Natural killer cell (primary cell): ENCODE measurements around the gene HEPACAM. TPM values are rescaled to one million over a fixed set of nuclear protein-coding genes. Genes with fewer than 3 reads are reported as not detected.

Source experiments
- ATAC-seq, 3 donors: fragments of 150-1000 bp in 2 of 3; fragments of 200-7000 bp in 1 of 3; cut with Tn5 transposase; 1 replicate in 1 of 3; 2 replicates in 2 of 3; pipeline ENCODE4 v1.10.0; 2021; ENCODE audit warnings: mild to moderate bottlenecking in 2 of 3, moderate library complexity in 2 of 3
- DNase-seq, 2 donors: peaks; one replicate each; pipeline versions ENCODE4 v3.0.0 to v3.0.0-alpha.2; 2013 to 2021; ENCODE audit warnings: mixed read lengths in 1 of 2
- H3K27ac ChIP-seq: one replicate; pipeline ENCODE4 v1.5.1; 2013; ENCODE audit warnings: mild to moderate bottlenecking, low read length
- H3K27me3 ChIP-seq: one replicate; pipeline ENCODE4 v1.6.1; 2013; ENCODE audit warnings: low read length; ENCODE audit not compliant: control insufficient read depth, insufficient read depth
- H3K36me3 ChIP-seq: one replicate; pipeline ENCODE4 v1.6.1; 2013; ENCODE audit warnings: low read length; ENCODE audit not compliant: control insufficient read depth, insufficient read depth
- H3K4me1 ChIP-seq: one replicate; pipeline ENCODE4 v1.6.1; 2013; ENCODE audit warnings: low read length; ENCODE audit not compliant: control insufficient read depth, insufficient read depth
- H3K4me3 ChIP-seq: one replicate; pipeline ENCODE4 v1.5.1; 2013; ENCODE audit warnings: low read length
- H3K9me3 ChIP-seq: one replicate; pipeline ENCODE4 v1.6.1; 2013; ENCODE audit warnings: low read length; ENCODE audit not compliant: control insufficient read depth, insufficient read depth
- H3K27ac Mint-ChIP-seq, 2 donors: one replicate each; pipeline ENCODE4 v1.8.0; 2022; ENCODE audit warnings: mild to moderate bottlenecking in 2 of 2, mixed read lengths in 2 of 2, moderate library complexity in 1 of 2
- H3K27me3 Mint-ChIP-seq, 2 donors: one replicate each; pipeline ENCODE4 v1.8.0; 2022; ENCODE audit warnings: low read depth in 2 of 2, mixed read lengths in 2 of 2
- H3K36me3 Mint-ChIP-seq: one replicate; pipeline ENCODE4 v1.8.0; 2022; ENCODE audit warnings: mixed read lengths
- H3K4me1 Mint-ChIP-seq, 2 donors: one replicate each; pipeline ENCODE4 v1.8.0; 2022; ENCODE audit warnings: mixed read lengths in 2 of 2
- H3K4me3 Mint-ChIP-seq: one replicate; pipeline ENCODE4 v1.8.0; 2022; ENCODE audit warnings: mild to moderate bottlenecking, moderate library complexity, mixed read lengths
- H3K9me3 Mint-ChIP-seq, 2 donors: one replicate each; pipeline ENCODE4 v1.8.0; 2022; ENCODE audit warnings: mixed read lengths in 2 of 2
- CTCF ChIP-seq: fragments of 200-600 bp; IDR thresholded peaks from one replicate; pipeline ENCODE4 v1.8.0; 2022; ENCODE audit warnings: antibody characterized with exemption
- WGBS: methylation state at CpG from one replicate; pipeline ENCODE4 v1.1.7; 2013; ENCODE audit warnings: missing lambda C conversion rate; ENCODE audit not compliant: insufficient coverage; 5-methylcytosine and 5-hydroxymethylcytosine counted together
- intact Hi-C: fragments of 100-400 bp; cut with micrococcal nuclease; formaldehyde crosslinking; loops from one replicate; pipeline ENCODE4 v1.14.2; 2022
- total RNA-seq, 4 donors: library from RNA; stranded (reverse); fragments of 120-200 nt in 1 of 4; gene quantifications; one replicate each; pipeline versions ENCODE4 v1.2.3 to v1.2.4, GENCODE V29; 2013 to 2022

Gene HEPACAM
- total RNA-seq, 3 donors from 2014 or later (not counting 1 experiment from before 2014, with no cell fraction given) = not detected

- ATAC-seq (no peak), DNase-seq (no peak)
- Mint-ChIP-seq H3K4me3 (peak overlapping the region; percentile 90), H3K27ac (peak overlapping the region; percentile 53 to 92), H3K27me3 (peaks cover 18 to 26% of the 10 kb centered on the region in 2 donors), H3K9me3 (no peaks in the 10 kb centered on the region), H3K36me3 (no peaks in the 10 kb centered on the region), H3K4me1 (peaks cover 16 to 54% of the 10 kb centered on the region in 2 donors)
- Histone ChIP-seq H3K27ac (peak overlapping the region; percentile 85), H3K36me3 (no peaks in the 10 kb centered on the region), H3K4me1 (peaks cover 19% of the 10 kb centered on the region), H3K9me3 (no peaks in the 10 kb centered on the region), H3K4me3 (peak overlapping the region; percentile 74), H3K27me3 (peaks cover 3% of the 10 kb centered on the region)
- TF ChIP-seq CTCF = no peak
- 14% methylated on average over 28 of the region's 30 CpGs for WGBS
- intact Hi-C loops = loop anchor here (2.0 to 5.0 kb wide), 2 partner anchors 44 to 75 kb away; partner anchors contain the start of gene CCDC15
Observed at GRCh38 chr11:124876818-124877630, 58.8 kb downstream of the HEPACAM start.

- Histone ChIP-seq H3K4me1 (peaks cover 19% of the 10 kb centered on the region), H3K36me3 (no peaks in the 10 kb centered on the region), H3K27ac (peak overlapping the region; percentile 85), H3K4me3 (peak overlapping the region; percentile 74), H3K27me3 (peaks cover 6% of the 10 kb centered on the region), H3K9me3 (no peaks in the 10 kb centered on the region)
- H3K27ac Mint-ChIP-seq = peak overlapping the region; percentile 53 to 92
- DNase-seq = peak; percentile 77 to 89
- peak; percentile 92 for ATAC-seq
- WGBS = 1% methylated on average over 69 of the region's 69 CpGs
- H3K4me3 Mint-ChIP-seq = peak overlapping the region; percentile 90
- intact Hi-C loops = loop anchor here (2.0 to 5.0 kb wide), 2 partner anchors 45 to 76 kb away; partner anchors contain the start of gene CCDC15
- TF ChIP-seq CTCF = peak; percentile 76
- no peaks in the 10 kb centered on the region for H3K36me3 Mint-ChIP-seq
- peaks cover 27 to 30% of the 10 kb centered on the region in 2 donors for H3K27me3 Mint-ChIP-seq
- H3K4me1 Mint-ChIP-seq = peaks cover 16 to 54% of the 10 kb centered on the region in 2 donors
- no peaks in the 10 kb centered on the region for H3K9me3 Mint-ChIP-seq
Observed at GRCh38 chr11:124875943-124876817, 59.7 kb downstream of the HEPACAM start.

GRCh38 chr11:124875401-124875800, 60.4 kb downstream of the HEPACAM start:
- peaks cover 7% of the 10 kb centered on the region for H3K27me3 ChIP-seq
- no peak for DNase-seq
- H3K27ac ChIP-seq = no peak overlapping the region
- Mint-ChIP-seq H3K4me3 (peak overlapping the region; percentile 90), H3K27ac (peak overlapping the region in 1 of 2 donors; percentile 63), H3K9me3 (no peaks in the 10 kb centered on the region), H3K4me1 (peaks cover 16 to 53% of the 10 kb centered on the region in 2 donors), H3K36me3 (no peaks in the 10 kb centered on the region), H3K27me3 (peaks cover 30 to 35% of the 10 kb centered on the region in 2 donors)
- no peak for ATAC-seq
- WGBS = 78% methylated on average over 3 of the region's 3 CpGs
- peaks cover 19% of the 10 kb centered on the region for H3K4me1 ChIP-seq
- intact Hi-C loops = loop anchor here (5.0 kb wide), 1 partner anchor 77 kb away; the partner anchor contains the start of gene CCDC15
- H3K4me3 ChIP-seq = no peak overlapping the region
- no peaks in the 10 kb centered on the region for H3K9me3 ChIP-seq
- no peaks in the 10 kb centered on the region for H3K36me3 ChIP-seq
- no peak for TF ChIP-seq CTCF
